Neural cell (in vitro differentiated cells): ENCODE data around the gene GUF1. TPM values are rescaled to one million over a fixed set of nuclear protein-coding genes. Genes with fewer than 3 reads are reported as not detected.

Experiments used
- H2AFZ ChIP-seq: fragments of 200-600, 300-800 bp; sonication (generic), shearing (Covaris generic); 2 replicates; pipeline ENCODE4 v1.6.0; 2014; ENCODE audit warnings: low read depth, mild to moderate bottlenecking, antibody characterized with exemption, low read length, moderate library complexity
- H3F3A ChIP-seq: fragments of 200-600 bp; shearing (Covaris generic); 2 replicates; pipeline ENCODE4 v1.6.1; 2016; ENCODE audit warnings: mild to moderate bottlenecking, moderate library complexity, mixed read lengths, antibody characterized with exemption, low read length; ENCODE audit not compliant: insufficient read depth, poor library complexity, severe bottlenecking
- H3K27ac ChIP-seq: fragments of 200-600, 300-800 bp; sonication (generic), shearing (Covaris generic); 2 replicates; pipeline ENCODE4 v1.5.1; 2014; ENCODE audit warnings: mild to moderate bottlenecking, low read length, moderate library complexity
- H3K27me3 ChIP-seq: fragments of 300-800, 200-600 bp; sonication (generic), shearing (Covaris generic); 2 replicates; pipeline ENCODE4 v1.6.0; 2014; ENCODE audit warnings: mild to moderate bottlenecking, low read depth, low read length, moderate library complexity; ENCODE audit not compliant: insufficient read depth
- H3K36me3 ChIP-seq: fragments of 300-800, 200-600 bp; sonication (generic), shearing (Covaris generic); 2 replicates; pipeline ENCODE4 v1.5.1; 2014; ENCODE audit warnings: mild to moderate bottlenecking, antibody characterized with exemption, low read length, moderate library complexity; ENCODE audit not compliant: insufficient read depth
- H3K4me2 ChIP-seq: fragments of 300-800, 200-600 bp; sonication (generic), shearing (Covaris generic); 2 replicates; pipeline ENCODE4 v1.6.0; 2014; ENCODE audit warnings: mild to moderate bottlenecking, low read length
- H3K4me3 ChIP-seq: fragments of 300-800, 200-600 bp; sonication (generic), shearing (Covaris generic); 2 replicates; pipeline ENCODE4 v1.5.1; 2014; ENCODE audit warnings: mild to moderate bottlenecking, low read length, moderate library complexity
- H3K79me2 ChIP-seq: fragments of 200-600 bp; shearing (Covaris generic); replicated peaks from 2 replicates; pipeline ENCODE4 v1.6.0; 2014; ENCODE audit warnings: mild to moderate bottlenecking, low read length, moderate library complexity; ENCODE audit not compliant: insufficient read depth
- H3K9ac ChIP-seq: fragments of 300-800, 200-600 bp; sonication (generic), shearing (Covaris generic); 2 replicates; pipeline ENCODE4 v1.6.1; 2016; ENCODE audit warnings: mild to moderate bottlenecking, low read length, mixed read lengths
- H3K9me2 ChIP-seq: fragments of 200-600 bp; shearing (Covaris generic); 2 replicates; pipeline ENCODE4 v1.6.1; 2016; ENCODE audit warnings: mild to moderate bottlenecking, low read length, mixed read lengths; ENCODE audit not compliant: insufficient read depth
- H3K9me3 ChIP-seq: fragments of 200-600, 300-800 bp; sonication (generic), shearing (Covaris generic); 2 replicates; pipeline ENCODE4 v1.6.1; 2016; ENCODE audit warnings: mild to moderate bottlenecking, mixed run types, low read length, moderate library complexity, mixed read lengths
- H4K20me1 ChIP-seq: fragments of 200-600 bp; shearing (Covaris generic); 2 replicates; pipeline ENCODE4 v1.6.1; 2016; ENCODE audit warnings: mild to moderate bottlenecking, mixed run types; ENCODE audit not compliant: insufficient read depth
- CTCF ChIP-seq: fragments of 450-650 bp; IDR thresholded peaks from 2 replicates; pipeline ENCODE4 v1.5.1; 2014; ENCODE audit warnings: antibody characterized with exemption, mild to moderate bottlenecking, moderate library complexity; ENCODE audit not compliant: poor library complexity, severe bottlenecking
- EP300 ChIP-seq: fragments of 450-650 bp; conservative IDR thresholded peaks from 2 replicates; pipeline ENCODE4 v1.6.1; 2014; ENCODE audit warnings: antibody characterized with exemption, mild to moderate bottlenecking, moderate library complexity; ENCODE audit not compliant: poor library complexity, severe bottlenecking
- EZH2 ChIP-seq: fragments of 200-600, 300-800 bp; shearing (Covaris generic), sonication (generic); IDR thresholded peaks from 2 replicates; pipeline ENCODE4 v1.6.1; 2014; ENCODE audit warnings: antibody characterized with exemption, low read length, borderline replicate concordance, mild to moderate bottlenecking; ENCODE audit not compliant: insufficient read depth, poor library complexity, severe bottlenecking
- MXI1 ChIP-seq: fragments of 450-650 bp; conservative IDR thresholded peaks from 2 replicates; pipeline ENCODE4 v1.6.1; 2014; ENCODE audit warnings: antibody characterized with exemption, mild to moderate bottlenecking; ENCODE audit not compliant: poor library complexity, severe bottlenecking
- POLR2AphosphoS5 ChIP-seq: IDR thresholded peaks from 2 replicates; pipeline ENCODE4 v1.6.1; 2012
- RAD21 ChIP-seq: fragments of 450-650 bp; conservative IDR thresholded peaks from 2 replicates; pipeline ENCODE4 v1.6.1; 2014; ENCODE audit warnings: antibody characterized with exemption, mild to moderate bottlenecking, moderate library complexity
- REST ChIP-seq: IDR thresholded peaks from 2 replicates; pipeline ENCODE4 v1.6.1; 2012; ENCODE audit warnings: borderline replicate concordance
- SMC3 ChIP-seq: fragments of 450-650 bp; conservative IDR thresholded peaks from 2 replicates; pipeline ENCODE4 v1.6.1; 2014; ENCODE audit warnings: antibody characterized with exemption, mild to moderate bottlenecking, moderate library complexity; ENCODE audit not compliant: poor library complexity
- TAF1 ChIP-seq: IDR thresholded peaks from 2 replicates; pipeline ENCODE4 v1.6.1; 2012; ENCODE audit warnings: low read depth
- polyA plus RNA-seq: library from polyadenylated mRNA; depleted of rRNA; stranded (reverse); fragments of >200 nt; gene quantifications from 2 replicates; pipeline ENCODE4 v1.2.3, GENCODE V29; 2014

Gene GUF1
- polyA plus RNA-seq, 1 donor from 2014 or later = 15.5 TPM

- Histone ChIP-seq H3F3A (no peaks in the 10 kb centered on the region), H3K27me3 (no peaks in the 10 kb centered on the region), H4K20me1 (no peaks in the 10 kb centered on the region), H3K36me3 (no peaks in the 10 kb centered on the region), H3K27ac (no peak overlapping the region), H3K9me2 (peaks cover 2% of the 10 kb centered on the region), H3K9me3 (no peaks in the 10 kb centered on the region), H2AFZ (no peak overlapping the region), H3K4me2 (no peak overlapping the region), H3K79me2 (no peaks in the 10 kb centered on the region), H3K9ac (no peak overlapping the region), H3K4me3 (no peak overlapping the region)
- TF ChIP-seq RAD21 = no peak
Measured at GRCh38 chr4:44638091-44638490, 40.1 kb upstream of the GUF1 start.

GRCh38 chr4:44646151-44646550 is 32.1 kb upstream of the GUF1 start:
- Histone ChIP-seq H3K4me3 (no peak overlapping the region), H3K9me2 (no peaks in the 10 kb centered on the region), H2AFZ (no peak overlapping the region), H3K4me2 (no peak overlapping the region), H3K27me3 (no peaks in the 10 kb centered on the region), H3K79me2 (no peaks in the 10 kb centered on the region), H3K9ac (no peak overlapping the region), H3K27ac (no peak overlapping the region), H3F3A (no peaks in the 10 kb centered on the region), H3K36me3 (no peaks in the 10 kb centered on the region), H4K20me1 (no peaks in the 10 kb centered on the region), H3K9me3 (peaks cover 7% of the 10 kb centered on the region)
- no peak for TF ChIP-seq SMC3
- no peak for TF ChIP-seq RAD21
- no peak for TF ChIP-seq EP300
- TF ChIP-seq CTCF = no peak
- no peak for TF ChIP-seq EZH2
- no peak for TF ChIP-seq POLR2AphosphoS5
- TF ChIP-seq MXI1 = no peak
- no peak for TF ChIP-seq REST
- no peak for TF ChIP-seq TAF1

GRCh38 chr4:44651425-44651824 is 26.8 kb upstream of the GUF1 start, which contains the start of gene YIPF7:
Gene YIPF7 (minus strand): TSS chr4:44651625. CDS start chr4:44650100, 1,525 bp downstream.
- Histone ChIP-seq H3K27ac (no peak within 1 kb of the TSS), H3K79me2 (no peaks in the 10 kb centered on the region), H4K20me1 (no peaks in the 10 kb centered on the region), H3K36me3 (no peaks in the 10 kb centered on the region), H3K9ac (no peak within 1 kb of the TSS), H3K9me3 (no peaks in the 10 kb centered on the region), H2AFZ (no peak within 1 kb of the TSS), H3K4me3 (no peak within 1 kb of the TSS), H3K4me2 (no peak within 1 kb of the TSS), H3K9me2 (no peaks in the 10 kb centered on the region), H3F3A (no peaks in the 10 kb centered on the region), H3K27me3 (no peaks in the 10 kb centered on the region)
- TF ChIP-seq POLR2AphosphoS5 (no peak), CTCF (no peak), TAF1 (no peak), MXI1 (no peak), REST (no peak), SMC3 (no peak), EZH2 (no peak), RAD21 (no peak)
